HG03139 (cell line): ENCODE measurements around the gene TFAP2B.

Experiments used
- ATAC-seq: cut with Tn5 transposase; IDR thresholded peaks from one replicate; pipeline ENCODE4 v1.9.1; 2021; ENCODE audit not compliant: unreplicated experiment

The TFAP2B gene

GRCh38 chr6:50846852-50847155 is 28.1 kb downstream of the TFAP2B start:
- no peak for ATAC-seq

DNA sequence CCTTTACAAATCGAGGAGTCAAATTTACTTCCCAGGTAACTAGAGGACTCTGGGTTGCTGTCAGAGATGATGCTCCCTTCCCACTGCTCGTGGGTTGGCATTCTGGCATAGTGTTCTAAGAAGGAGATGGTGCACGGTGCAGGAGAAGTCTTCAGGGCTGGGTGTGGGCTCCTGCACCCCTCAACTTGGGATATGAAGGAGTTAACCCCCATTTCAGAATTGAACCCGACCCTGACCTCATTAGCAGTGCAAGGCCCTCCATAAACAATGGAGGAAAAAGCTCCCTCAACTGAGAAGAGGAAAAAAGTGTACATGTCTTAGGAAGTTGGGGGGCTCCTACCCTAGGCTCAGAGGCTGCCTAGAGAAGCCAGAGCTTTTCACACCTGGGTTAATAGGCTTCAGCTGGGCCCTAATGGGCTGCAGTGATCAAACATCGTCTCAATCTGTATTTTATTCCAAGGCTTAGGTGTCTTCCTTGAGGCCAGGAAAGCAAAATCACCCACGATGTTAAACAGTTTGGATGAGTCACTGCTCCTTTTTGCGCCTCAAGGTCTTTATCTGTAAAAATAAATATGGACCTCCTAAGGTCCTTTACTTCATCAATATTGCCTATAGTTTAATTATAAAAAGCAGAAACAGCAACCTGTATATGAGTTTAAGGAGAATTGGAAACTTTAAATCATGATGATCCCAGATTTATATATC is 29.4 kb downstream of the TFAP2B start:
- no peak for ATAC-seq

- ATAC-seq, result no peak
Observed at GRCh38 chr6:50848989-50849795, 30.5 kb downstream of the TFAP2B start.

GRCh38 chr6:50849796-50850180 is 31.1 kb downstream of the TFAP2B start:
- ATAC-seq, result no peak

GRCh38 chr6:50850223-50851048 is 31.8 kb downstream of the TFAP2B start:
- ATAC-seq, result no peak

- no peak for ATAC-seq
Observed at GRCh38 chr6:50851049-50851845, 32.6 kb downstream of the TFAP2B start.

GRCh38 chr6:50853939-50854338 is 35.3 kb downstream of the TFAP2B start:
- ATAC-seq, result no peak

- no peak for ATAC-seq
Observed at GRCh38 chr6:50861692-50862091, 43.0 kb downstream of the TFAP2B start.

DNA sequence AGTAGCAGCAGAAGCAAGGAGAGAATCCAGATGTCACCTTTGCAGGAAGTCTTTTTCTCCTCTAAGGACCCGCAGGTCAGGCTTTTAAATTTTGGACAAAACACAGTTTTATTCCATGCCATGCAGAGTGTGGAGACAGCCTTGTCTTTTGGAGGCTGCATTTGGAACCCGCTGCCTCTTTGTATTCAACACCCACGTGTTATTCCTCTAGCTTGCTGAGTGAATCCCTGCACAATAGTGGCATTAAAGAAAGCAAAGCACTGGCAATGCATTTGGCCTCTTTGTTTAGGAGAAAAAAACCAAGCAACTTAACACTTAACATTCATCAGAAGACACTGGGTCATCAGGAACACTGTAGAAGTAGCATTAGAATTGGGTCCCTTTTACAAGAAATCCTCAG is 43.5 kb downstream of the TFAP2B start:
- no peak for ATAC-seq

GRCh38 chr6:50864601-50865000 is 45.9 kb downstream of the TFAP2B start:
- no peak for ATAC-seq

- ATAC-seq, result no peak
Observed at GRCh38 chr6:50868466-50868865, 49.8 kb downstream of the TFAP2B start.

DNA sequence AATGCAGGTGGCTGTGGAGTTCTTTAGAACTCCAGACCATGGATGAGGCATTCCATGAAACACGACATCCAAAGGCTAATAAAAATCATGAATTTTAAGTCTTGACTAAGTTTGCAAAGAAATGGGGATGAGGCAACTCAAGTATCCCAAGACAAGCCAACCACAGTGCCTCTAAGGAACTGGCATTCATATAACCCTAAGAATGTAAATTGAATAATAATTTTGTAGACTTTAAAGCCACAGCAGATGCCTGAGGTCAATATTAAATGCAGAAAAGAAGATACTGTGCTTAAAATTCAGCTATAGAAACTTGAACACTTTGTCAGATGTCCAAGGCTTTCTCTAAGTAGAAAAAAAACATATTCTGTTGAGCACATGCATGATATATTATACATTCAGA is 54.5 kb downstream of the TFAP2B start:
- ATAC-seq, result no peak

DNA sequence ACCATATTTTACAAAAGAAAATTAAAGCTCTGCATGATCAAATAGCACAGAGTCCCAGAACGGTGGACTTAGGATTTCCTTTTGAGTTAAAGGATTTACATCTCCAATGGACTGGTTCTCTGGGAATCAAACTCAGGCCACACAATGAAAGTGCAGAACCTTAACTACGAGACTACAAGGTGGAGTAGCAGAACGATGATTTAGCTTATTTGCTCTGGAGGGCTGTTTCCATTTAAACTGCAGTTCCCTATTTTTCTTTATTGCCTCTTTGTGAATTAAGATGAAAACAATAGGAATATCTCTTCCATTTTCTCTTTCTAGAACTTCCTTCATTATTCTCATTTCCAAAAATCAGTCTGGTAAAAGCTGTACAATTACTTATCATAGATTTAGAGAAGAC is 65.7 kb downstream of the TFAP2B start:
- ATAC-seq, result no peak

DNA sequence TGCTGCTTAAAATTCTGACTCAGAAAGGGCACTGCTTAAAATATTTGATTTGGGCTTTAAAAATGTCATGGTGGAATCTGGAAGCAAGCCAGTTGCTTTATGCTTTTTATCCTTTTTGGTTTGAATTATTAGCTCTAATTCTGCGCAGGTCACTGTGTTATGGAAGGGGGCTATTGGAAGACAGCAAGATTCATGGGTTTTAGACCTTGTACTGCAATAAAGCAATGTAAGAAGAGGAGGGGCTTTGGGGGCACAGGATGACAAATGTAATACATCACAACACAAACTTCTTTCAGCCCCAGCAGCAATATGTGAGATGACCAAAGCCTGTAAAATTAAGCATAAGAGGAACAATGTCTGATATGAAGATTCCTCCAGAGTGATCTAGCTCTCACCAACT is 68.4 kb downstream of the TFAP2B start:
- ATAC-seq, result no peak

DNA sequence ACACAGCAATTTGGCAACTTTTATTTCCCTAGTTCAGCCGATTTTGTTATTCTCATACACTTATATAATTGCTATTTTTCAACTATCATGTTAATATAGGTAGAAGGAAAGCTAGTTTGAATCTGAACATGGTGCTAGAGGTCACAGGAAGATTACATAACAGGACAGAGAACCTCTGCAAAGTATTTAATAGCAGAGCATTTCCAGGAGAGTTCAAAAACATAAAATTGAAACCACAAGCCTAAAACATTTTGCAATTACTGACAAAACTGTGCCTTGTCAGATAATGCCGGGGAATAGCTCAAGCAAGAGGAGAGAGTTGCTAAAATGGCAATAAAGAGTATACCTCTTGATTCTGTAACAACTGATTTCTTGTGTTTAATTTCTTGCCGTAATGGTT is 70.8 kb downstream of the TFAP2B start:
- ATAC-seq, result no peak

GRCh38 chr6:50889935-50890334 is 71.3 kb downstream of the TFAP2B start:
- no peak for ATAC-seq

DNA sequence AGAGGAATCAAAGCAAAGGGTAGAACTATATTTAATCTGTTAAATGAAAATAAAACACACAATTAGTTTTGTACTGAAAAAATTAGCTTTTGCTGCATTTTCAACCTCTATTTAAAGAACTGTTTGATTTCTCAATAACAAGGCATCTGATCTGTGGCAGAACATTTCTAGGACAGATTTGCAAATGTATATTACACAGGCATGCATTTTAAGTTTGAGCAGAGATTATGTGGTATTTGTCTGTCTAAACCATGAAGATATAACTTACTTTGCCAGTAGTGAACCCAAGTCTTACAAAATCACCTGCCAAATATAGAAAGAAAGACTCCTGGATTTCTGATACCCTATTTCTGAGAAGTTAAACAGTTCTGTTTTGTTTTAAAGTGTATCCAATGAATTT is 71.9 kb downstream of the TFAP2B start:
- no peak for ATAC-seq

- no peak for ATAC-seq
Observed at GRCh38 chr6:50891290-50891689, 72.6 kb downstream of the TFAP2B start.
